ENCODE measurements around the gene GMDS. TPM values are rescaled to one million over a fixed set of nuclear protein-coding genes. Genes with fewer than 3 reads are reported as not detected.

Gene GMDS
- total and polyA plus RNA-seq, 2 of the 4 experiments (the other 2 are of a cell fraction): 7.3 to 21.9 TPM

DNA sequence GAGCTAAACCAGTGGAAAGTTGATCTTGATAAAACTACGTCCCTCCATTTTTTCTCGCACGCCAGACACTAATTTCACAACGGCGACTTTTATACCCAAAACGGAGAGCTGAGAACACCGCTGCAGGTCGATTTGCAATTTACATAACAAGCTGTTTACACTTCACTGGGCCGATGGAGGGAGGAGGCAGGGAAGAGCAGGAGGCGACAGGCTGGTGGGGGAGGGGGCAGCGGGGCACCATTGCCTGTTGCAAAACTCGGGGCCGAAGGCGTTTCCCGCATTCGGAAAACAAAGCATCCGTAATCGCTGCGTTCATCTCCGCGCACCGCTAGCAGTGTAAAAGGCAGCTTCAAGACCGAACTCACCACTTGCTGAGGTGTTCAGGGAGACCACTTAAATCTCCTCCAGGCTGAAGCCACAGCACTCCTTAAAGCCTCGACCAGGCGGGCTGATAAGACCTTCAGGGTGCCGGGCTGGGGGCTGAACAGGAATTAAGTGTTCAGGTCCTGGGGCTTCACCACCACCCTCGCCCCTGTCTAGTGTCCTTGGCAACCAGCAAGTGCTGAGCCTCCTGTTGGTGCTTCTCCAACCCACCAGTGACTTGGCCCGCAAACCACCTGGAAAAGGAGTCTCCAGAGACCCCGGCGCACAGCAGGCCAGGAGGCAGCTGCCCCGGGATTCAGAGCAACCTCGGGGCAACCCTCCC, 637.7 kb downstream of the GMDS start (continued):
- TF ChIP-seq RCOR1 (IDR thresholded peaks at IDR 0.05; ENCODE audit: insufficient replicate concordance, low read length): no peak

DNA sequence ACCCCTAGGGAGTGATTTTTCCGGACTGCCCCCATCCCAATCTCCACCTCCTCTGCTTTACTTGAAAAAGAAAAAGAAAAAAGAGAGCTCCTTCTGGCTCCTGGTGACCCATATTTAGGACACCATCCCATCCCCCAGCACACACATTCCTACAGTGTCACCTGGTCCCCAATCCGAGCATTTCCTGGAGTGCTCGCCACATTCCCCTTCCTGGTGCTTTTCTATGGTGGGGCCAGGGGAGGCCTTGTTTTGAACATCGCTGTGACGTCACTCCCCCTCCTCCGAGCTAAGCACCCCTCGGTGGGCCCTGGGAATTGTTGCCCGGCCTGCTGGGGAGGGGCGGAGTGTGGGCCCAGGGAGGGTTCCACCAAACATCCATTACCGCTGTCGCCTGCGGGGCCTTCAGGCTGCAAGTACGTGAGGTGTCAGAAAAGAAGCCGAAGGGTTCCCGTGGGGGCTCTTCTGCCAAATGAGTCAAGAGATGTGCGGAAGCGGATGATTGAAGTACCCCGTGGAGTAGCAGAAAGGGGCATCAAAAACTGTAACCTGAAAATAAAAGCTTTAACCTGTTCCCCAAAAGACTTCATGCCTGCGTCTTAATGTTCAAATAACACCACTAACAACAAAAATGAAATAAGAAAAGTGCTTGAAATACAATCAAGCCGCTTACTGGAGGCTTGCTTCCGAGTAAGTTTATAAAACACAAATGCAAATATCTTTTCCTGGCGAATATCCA, 638.5 kb downstream of the GMDS start:
- ChIA-PET CTCF (interaction anchor here (0.8 to 3.2 kb wide), 2 partner anchors 497 to 790 kb away, joined by 3 to 9 read pairs; no protein-coding TSS in a partner anchor), POLR2A (ENCODE audit: unreplicated experiment) (no interaction called here)
- H2BK20ac ChIP-seq (ENCODE audit: low read depth, low read length): no peak overlapping the region
- H2BK120ac ChIP-seq (ENCODE audit: low read depth, low read length): no peak overlapping the region
- dilution Hi-C loops (cut with HindIII; ENCODE audit: low sequenced_read_pairs, unreplicated experiment): no loop called here
- H3K9ac ChIP-seq (ENCODE audit: low read depth, low read length): no peak overlapping the region
- no peak overlapping the region for H3K18ac ChIP-seq (ENCODE audit: low read depth, low read length)
- peaks cover 0 to 4% of the 10 kb centered on the region in 2 experiments; a peak in 2 of 4 replicates for H3K79me1 ChIP-seq (ENCODE audit: low read depth in 1 of 2, low read length in 2 of 2)
- no peak overlapping the region for H2AK9ac ChIP-seq (replicated peaks; ENCODE audit: low read depth, low read length, poor library complexity)
- peaks cover 7% of the 10 kb centered on the region for H4K20me1 ChIP-seq (ENCODE audit: insufficient read depth, low read length)
- ATAC-seq (ENCODE audit: low read depth): no peak
- no peak overlapping the region for H3K4ac ChIP-seq (ENCODE audit: low read depth, low read length)
- intact Hi-C loops (cut with micrococcal nuclease): no loop called here
- no peak overlapping the region for H3K4me3 ChIP-seq (ENCODE audit: insufficient read depth, low read depth, low read length)
- H3K4me1 ChIP-seq (ENCODE audit: control insufficient read depth, insufficient read depth, low read length): peaks cover 2% of the 10 kb centered on the region; the same call in 1 of the 2 replicates
- BruUV-seq (replicated peaks): no TSS peak
- no peak overlapping the region for H2BK5ac ChIP-seq (ENCODE audit: low read depth, low read length, poor library complexity, severe bottlenecking)
- H2BK15ac ChIP-seq (ENCODE audit: low read depth, low read length): no peak overlapping the region
- H2AFZ ChIP-seq (replicated peaks; ENCODE audit: low read length, poor library complexity): no peak overlapping the region
- peaks cover 29% of the 10 kb centered on the region for H3K27me3 ChIP-seq (ENCODE audit: control insufficient read depth, insufficient read depth, low read length)
- H3K4me2 ChIP-seq (ENCODE audit: low read depth, low read length): no peak overlapping the region
- H4K8ac ChIP-seq (ENCODE audit: low read depth in 2 of 2, low read length in 2 of 2): no peak overlapping the region
- no peak overlapping the region for H3K23ac ChIP-seq (ENCODE audit: low read depth, low read length)
- peaks cover 7% of the 10 kb centered on the region; the same call in 1 of the 2 replicates for H3K9me3 ChIP-seq (ENCODE audit: control insufficient read depth, insufficient read depth, low read length)
- no peak for DNase-seq
- in situ Hi-C loops (cut with MboI; ENCODE audit: low sequenced_read_pairs): loop anchor here (10.0 kb wide), 1 partner anchor 578 kb away; no protein-coding TSS in a partner anchor
- H4K5ac ChIP-seq (ENCODE audit: low read depth, low read length): no peak overlapping the region
- H3K27ac ChIP-seq (ENCODE audit: insufficient read depth, low read length): no peak overlapping the region
- H3K36me3 ChIP-seq (ENCODE audit: control insufficient read depth, insufficient read depth, low read length): peaks cover 3% of the 10 kb centered on the region
- no peak overlapping the region for H3K56ac ChIP-seq (ENCODE audit: extremely low read depth, insufficient read depth, low read length)
- H3K14ac ChIP-seq (replicated peaks; ENCODE audit: low read depth, low read length): no peak overlapping the region
- no peak overlapping the region for H2AK5ac ChIP-seq (ENCODE audit: low read depth, low read length)
- no peak overlapping the region for H4K91ac ChIP-seq (ENCODE audit: insufficient read depth, low read depth, low read length)
- no peaks in the 10 kb centered on the region for H3K9me1 ChIP-seq (ENCODE audit: insufficient read depth, low read length)
- WGBS, 2 experiments (ENCODE audit: extremely low coverage in 2 of 2, insufficient read length in 1 of 2): 0% methylated on average over 1 of the region's 22 CpGs; no CpG with 5 or more reads in 1 of the 2 experiments
- TF ChIP-seq MAFK (IDR thresholded peaks at IDR 0.05; ENCODE audit: low read depth, low read length) (no peak), RFX5 (IDR thresholded peaks at IDR 0.05; ENCODE audit: low read depth, low read length) (no peak), SMC3 (IDR thresholded peaks at IDR 0.05; ENCODE audit: low read depth, low read length) (no peak), POLR2A (IDR thresholded peaks at IDR 0.05; ENCODE audit: low read depth, low read length) (no peak), MAZ (IDR thresholded peaks at IDR 0.05; ENCODE audit: borderline replicate concordance, low read depth, low read length) (no peak), BHLHE40 (IDR thresholded peaks at IDR 0.05; ENCODE audit: low read depth, low read length) (no peak), MXI1 (IDR thresholded peaks at IDR 0.05; ENCODE audit: borderline replicate concordance, low read depth, low read length) (no peak), CHD1 (IDR thresholded peaks at IDR 0.05; ENCODE audit: low read depth, low read length) (no peak), RCOR1 (IDR thresholded peaks at IDR 0.05; ENCODE audit: insufficient replicate concordance, low read length) (no peak), CEBPB (IDR thresholded peaks at IDR 0.05; ENCODE audit: low read depth, low read length) (no peak), RAD21 (IDR thresholded peaks at IDR 0.05; ENCODE audit: low read length) (no peak), FOS (IDR thresholded peaks at IDR 0.05; ENCODE audit: low read depth, low read length) (no peak)
- TF ChIP-seq, protein P1, sequence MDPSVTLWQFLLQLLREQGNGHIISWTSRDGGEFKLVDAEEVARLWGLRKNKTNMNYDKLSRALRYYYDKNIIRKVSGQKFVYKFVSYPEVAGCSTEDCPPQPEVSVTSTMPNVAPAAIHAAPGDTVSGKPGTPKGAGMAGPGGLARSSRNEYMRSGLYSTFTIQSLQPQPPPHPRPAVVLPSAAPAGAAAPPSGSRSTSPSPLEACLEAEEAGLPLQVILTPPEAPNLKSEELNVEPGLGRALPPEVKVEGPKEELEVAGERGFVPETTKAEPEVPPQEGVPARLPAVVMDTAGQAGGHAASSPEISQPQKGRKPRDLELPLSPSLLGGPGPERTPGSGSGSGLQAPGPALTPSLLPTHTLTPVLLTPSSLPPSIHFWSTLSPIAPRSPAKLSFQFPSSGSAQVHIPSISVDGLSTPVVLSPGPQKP (IDR thresholded peaks at IDR 0.05; ENCODE audit: borderline replicate concordance, low read depth, low read length): no peak
- TF ChIP-seq, protein P2, sequence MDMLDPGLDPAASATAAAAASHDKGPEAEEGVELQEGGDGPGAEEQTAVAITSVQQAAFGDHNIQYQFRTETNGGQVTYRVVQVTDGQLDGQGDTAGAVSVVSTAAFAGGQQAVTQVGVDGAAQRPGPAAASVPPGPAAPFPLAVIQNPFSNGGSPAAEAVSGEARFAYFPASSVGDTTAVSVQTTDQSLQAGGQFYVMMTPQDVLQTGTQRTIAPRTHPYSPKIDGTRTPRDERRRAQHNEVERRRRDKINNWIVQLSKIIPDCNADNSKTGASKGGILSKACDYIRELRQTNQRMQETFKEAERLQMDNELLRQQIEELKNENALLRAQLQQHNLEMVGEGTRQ (IDR thresholded peaks at IDR 0.05; ENCODE audit: low read depth, low read length): no peak
